NCI-H1092 (cell line): ENCODE data around the gene ZDHHC1.

Experiments
- DNase-seq: peaks from one replicate; lab custom pipeline; 2025; lab: John Stamatoyannopoulos, UW

ZDHHC1 gene

GRCh38 chr16:67415872-67416793 lies at the start of gene ZDHHC1:
Gene ZDHHC1 (minus strand): TSS chr16:67416477. CDS start chr16:67407775, 8,702 bp downstream.
- peak; percentile 41 for DNase-seq

DNA sequence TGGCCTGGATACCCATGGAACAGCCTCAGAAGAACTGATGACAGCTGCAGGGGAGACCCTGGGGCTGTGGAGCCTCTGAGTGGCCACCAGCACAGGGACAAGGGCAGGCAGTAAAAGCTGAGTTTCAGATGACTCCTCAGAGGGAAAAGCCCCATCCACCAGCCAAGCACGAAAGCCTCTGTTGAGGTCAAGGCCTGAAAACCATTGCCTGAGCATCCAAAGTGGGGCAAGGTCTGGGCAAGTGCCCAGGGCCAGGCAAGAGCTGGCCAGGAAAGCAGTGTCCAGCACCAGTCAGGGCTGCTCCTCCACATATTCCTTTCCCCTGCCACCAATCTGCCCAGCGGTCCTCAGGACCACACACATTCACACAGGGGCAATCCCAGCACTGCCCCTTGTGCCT lies 48.3 kb upstream of the ZDHHC1 start:
- DNase-seq, result no peak

DNA sequence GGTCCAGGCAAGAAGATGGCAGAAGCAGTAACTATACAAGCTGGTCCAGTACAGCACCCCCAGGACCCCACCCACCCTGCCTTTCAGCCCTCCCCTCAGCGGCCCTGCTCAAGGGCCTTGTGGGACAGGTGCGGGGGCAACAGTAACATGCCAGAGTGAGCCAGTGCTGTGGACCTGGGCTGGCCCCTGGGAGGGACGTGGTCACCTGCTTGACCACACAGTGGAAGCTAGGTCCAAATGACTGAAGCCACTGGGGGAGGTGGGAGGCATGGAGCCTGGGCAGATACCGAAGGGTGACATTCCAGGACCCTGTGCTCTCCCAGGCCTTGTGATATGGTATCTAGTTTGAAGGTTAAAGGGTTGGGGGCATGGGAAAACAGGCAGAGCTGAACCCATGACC lies 47.4 kb upstream of the ZDHHC1 start:
- no peak for DNase-seq

DNA sequence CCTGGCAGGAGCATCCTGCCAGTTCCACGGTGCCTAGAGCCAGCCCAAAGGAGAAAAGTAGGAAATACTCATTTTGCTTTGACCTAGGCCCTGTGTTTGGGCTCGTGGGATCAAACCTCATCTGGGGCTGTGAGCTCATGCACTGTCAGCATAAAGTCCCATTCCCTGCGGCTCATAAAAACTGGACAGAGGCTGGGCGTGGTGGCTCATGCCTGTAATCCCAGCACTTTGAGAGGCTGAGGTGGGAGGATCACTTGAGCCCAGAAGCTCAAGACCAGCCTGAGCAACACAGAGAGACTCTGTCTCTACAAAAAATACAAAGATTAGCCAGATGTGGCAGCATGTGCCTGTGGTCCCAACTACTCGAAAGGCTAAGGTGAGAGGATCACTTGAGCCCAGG lies 46.8 kb upstream of the ZDHHC1 start:
- DNase-seq, result no peak

DNA sequence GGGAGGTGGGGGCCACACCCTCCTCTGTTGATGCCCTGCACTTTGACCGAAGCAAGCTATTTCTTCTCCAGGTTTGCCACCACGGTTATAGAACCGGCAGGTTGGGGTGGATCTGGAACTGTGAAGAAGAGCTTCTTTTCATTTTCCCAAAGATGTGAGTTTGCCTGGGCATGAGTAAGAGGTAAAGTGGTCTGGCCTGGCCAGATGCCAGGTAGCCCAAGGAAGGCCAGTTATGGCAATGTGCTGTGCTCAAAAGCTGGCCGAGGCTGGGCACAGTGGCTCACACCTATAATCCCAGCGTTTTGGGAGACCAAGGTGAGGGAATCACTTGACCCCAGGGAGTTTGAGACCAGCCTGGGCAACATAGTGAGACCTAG lies 46.0 kb upstream of the ZDHHC1 start:
- no peak for DNase-seq

DNA sequence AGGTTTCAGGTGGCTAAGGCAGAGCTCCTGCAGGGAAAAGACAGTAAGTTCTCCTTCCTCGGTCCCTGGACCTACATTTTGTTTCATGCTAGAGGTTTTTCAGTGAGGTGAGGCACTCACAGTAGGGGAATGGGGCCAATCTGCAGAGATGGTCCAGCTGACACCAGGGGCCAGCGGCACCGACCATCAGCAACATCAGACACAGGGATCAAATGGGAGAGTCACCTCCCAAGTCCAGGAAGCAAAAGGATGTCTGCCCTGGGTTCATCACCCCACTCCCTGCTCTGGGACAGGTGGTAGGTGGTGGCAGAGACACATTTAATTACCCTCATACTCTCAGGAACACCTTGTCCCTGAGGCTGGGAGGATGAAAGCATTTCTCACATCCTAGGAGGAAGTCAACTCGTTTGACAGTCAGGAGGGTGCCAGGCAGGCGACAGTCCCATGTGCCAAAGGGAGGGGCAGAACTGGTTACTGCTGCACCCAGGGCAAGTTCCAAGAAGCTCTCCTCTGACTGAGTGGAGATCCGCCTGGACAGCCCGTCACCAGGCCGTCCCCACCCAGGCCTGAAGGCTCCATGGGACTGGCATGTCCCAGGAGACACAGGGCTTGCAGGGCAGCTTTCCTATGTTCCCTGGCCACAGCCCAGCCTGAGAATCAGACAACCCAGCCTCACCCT lies 45.5 kb upstream of the ZDHHC1 start:
- DNase-seq, result no peak

GRCh38 chr16:67460961-67461360 lies 44.7 kb upstream of the ZDHHC1 start:
- DNase-seq, result no peak

GRCh38 chr16:67460168-67460567 lies 43.9 kb upstream of the ZDHHC1 start:
- DNase-seq, result no peak

GRCh38 chr16:67459861-67460150 lies 43.5 kb upstream of the ZDHHC1 start:
- no peak for DNase-seq

GRCh38 chr16:67459066-67459860 lies 43.0 kb upstream of the ZDHHC1 start:
- DNase-seq, result no peak

DNA sequence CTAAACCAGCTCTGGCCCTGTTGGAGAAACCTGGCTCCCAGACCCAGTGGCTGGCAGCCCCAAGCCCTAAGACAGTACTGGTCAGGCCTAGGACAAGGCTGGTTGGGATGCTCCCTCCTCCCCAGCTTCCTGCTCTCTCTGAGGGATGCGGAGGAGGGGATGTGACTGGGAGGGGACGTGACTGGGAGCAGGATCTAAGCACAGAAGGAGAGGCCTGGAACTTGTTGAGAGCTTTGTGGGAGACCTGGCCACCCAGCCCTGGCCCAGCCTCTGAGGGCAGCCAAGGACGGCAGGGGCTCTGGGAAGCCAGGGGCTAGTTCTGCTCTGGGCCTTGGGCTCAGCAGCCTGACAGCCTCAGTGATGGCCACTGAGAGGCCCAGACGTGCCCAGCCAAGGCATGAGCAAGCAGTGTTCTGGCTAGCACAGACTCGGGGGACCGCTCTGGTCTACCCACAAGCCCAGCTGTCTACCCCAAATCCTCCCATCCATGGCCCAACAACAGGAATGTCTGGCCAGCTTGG lies 41.9 kb upstream of the ZDHHC1 start:
- no peak for DNase-seq

DNA sequence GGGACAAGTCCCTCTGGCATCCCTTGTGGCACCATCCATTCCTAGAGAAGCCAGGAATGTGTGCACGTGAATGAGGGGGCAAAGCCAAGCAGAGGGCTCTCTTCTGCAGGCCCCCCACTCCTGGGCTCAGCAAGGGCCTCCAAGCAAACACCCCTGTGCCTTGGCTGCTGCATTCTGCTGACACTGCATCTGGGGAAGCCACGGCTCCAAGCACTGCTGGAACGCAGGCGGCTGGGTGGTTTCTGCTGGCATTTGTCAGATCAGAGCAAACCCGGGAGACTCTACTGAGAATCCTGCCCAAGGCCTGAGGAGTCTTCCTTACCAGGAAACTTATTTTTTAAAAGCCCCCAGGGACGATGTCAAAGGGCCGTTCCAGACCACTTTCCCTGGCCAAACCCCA lies 41.3 kb upstream of the ZDHHC1 start:
- DNase-seq, result no peak

DNA sequence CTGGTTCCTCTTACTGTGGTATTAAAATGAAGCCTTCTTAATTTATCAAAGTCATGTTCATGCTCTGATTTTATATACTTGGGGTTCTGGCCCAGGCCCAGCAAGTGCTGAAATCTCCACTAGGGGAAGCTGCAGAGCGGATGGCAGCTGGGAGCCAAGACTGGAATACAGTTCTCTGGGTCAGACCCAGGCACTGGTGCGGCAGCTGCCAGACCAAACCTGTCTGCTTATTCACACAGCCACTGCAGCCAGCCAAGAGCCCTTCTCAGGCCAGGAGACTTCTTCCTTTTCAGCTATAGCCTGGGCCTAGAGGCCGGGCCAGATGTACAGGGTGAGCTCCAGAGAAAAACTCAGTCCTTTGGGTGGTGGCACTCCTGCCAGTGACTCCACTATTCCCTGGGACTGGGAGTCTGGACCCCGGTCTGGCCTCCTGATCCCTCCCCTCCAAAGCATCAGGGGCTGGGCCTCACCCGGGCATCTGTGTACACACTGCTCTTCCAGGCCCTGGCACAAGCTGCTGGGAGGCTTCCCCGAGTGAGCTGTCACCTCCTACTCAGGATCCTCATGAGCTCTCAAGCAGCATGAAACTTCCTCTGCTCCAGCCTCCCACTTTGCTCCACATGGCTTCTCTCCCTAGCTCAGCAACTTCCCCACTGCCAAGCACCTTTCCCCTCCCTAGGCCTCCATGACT lies 40.3 kb upstream of the ZDHHC1 start:
- no peak for DNase-seq

GRCh38 chr16:67454852-67455251 lies 38.6 kb upstream of the ZDHHC1 start:
- DNase-seq, result no peak

DNA sequence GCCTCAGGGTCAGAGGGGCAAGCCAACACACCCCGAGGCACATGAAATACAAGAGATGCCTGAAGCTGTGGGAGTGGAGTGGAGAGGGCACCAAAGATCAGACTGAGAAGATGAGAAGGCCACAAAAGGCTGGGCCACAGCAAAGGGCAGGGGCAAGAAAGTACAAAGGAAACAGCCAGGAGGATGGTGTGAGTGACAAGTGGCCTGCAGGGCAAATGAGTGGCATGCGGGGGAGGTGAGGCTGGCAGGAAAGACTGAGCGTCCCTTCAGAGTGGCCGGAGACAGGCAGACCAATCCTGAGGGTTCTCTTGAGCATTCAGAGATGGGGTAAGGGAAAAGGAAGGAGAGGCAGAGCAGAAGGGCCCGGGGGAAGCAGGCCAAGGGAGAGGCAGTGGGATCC lies 37.8 kb upstream of the ZDHHC1 start:
- DNase-seq, result no peak

DNA sequence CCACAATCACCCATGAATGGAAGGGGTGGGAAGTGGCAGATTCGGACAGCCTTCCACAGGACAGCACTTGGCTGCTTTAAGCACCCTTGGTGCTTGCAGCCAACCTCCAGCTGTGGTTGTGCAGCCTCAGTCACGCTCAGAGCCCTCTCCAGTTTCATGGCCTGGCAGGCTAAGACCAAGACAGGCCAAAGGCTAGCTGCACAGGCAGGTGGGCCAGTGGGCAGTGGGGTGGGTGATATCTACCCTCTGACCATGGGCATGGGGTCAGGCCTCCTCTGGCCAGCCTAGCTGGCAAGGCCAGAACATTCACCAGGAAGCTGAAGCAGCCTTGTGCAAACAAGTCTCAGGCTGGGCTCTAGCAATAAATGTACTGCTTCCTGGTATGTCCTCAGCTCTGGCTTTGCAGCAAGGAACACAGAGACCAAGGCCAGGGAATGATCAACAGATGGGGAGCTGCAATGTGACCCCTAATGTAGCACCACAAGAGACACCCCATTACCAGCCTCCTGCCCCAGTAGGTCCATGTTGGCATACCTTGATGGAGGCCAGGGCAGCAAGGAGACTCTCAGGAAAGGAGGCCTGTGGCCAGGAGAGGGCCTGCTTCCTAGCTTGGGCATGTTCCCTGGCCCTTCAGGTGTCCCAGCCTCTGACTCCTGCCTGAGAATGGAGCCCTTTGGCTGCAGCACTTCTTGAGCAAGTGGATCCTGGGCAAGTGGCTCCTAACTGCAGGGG lies 35.6 kb upstream of the ZDHHC1 start:
- no peak for DNase-seq

GRCh38 chr16:67451061-67451703 lies 34.9 kb upstream of the ZDHHC1 start:
- DNase-seq, result no peak

- no peak for DNase-seq
Measured at GRCh38 chr16:67449739-67450138, 33.5 kb upstream of the ZDHHC1 start.

DNA sequence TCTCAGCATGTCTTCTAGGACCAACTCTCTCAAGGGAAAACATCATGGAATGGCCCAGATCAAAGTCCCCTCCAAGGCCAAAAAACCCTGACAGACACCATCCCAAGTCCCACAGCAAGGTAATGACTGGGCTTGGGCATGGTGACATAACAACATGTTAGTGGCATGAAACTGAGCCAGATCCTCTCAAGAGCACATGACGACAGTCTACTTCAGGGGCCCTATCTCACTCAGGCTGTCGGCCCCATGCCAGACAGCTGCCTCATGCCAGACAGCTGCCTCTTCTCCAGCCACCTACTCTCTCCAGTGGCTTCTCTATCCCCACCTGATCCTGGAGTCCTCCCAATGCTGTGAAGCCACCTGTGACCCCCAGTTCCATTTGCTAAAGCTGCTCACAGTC lies 33.1 kb upstream of the ZDHHC1 start:
- DNase-seq, result peak; percentile 66

DNA sequence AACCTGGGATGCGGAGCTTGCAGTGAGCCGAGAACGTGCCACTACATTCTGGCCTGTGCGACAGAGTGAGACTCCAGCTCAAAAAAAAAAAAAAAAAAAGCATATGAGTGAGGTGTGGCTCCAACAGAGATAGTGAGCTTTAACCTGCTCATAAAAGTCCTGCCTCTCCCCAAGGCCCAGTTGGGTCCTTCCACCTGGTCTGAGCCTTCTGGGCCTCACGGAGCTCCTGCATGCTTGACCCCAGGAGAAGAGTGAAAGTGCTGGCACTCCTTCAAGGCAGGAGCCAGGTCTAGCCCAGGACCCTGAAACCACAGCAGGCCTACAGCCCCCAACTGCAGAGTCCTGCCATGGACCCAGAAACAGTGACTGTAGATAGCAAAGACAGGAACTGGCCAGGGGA lies 32.3 kb upstream of the ZDHHC1 start:
- DNase-seq, result no peak
